MM.1S (cell line): ENCODE data around the gene MED16.
A peak's percentile ranks its signal among the peaks of the same experiment; 100 is the strongest.

Experiments
- DNase-seq: peaks from one replicate; pipeline ENCODE4 v3.0.0-alpha.2; 2015
- H2AFZ ChIP-seq: fragments of 300-600 bp; sonication (generic); 2 replicates; pipeline ENCODE4 v1.6.0; 2016; ENCODE audit warnings: antibody characterized with exemption, low read length
- H3F3A ChIP-seq: fragments of 300-600 bp; sonication (generic); 2 replicates; pipeline ENCODE4 v1.6.1; 2016; ENCODE audit warnings: mild to moderate bottlenecking, antibody characterized with exemption, low read length, moderate library complexity, mixed read lengths; ENCODE audit not compliant: insufficient read depth
- H3K27ac ChIP-seq: fragments of 300-600 bp; sonication (generic); 2 replicates; pipeline ENCODE4 v1.5.1; 2016; ENCODE audit warnings: mild to moderate bottlenecking, low read length
- H3K27me3 ChIP-seq: fragments of 300-600 bp; sonication (generic); replicated peaks from 2 replicates; pipeline ENCODE4 v1.6.0; 2016; ENCODE audit warnings: low read length; ENCODE audit not compliant: insufficient read depth
- H3K36me3 ChIP-seq: fragments of 300-600 bp; sonication (generic); replicated peaks from 2 replicates; pipeline ENCODE4 v1.6.1; 2016; ENCODE audit warnings: mild to moderate bottlenecking, low read length, mixed read lengths; ENCODE audit not compliant: insufficient read depth
- H3K4me1 ChIP-seq: fragments of 300-600 bp; sonication (generic); 2 replicates; pipeline ENCODE4 v1.6.1; 2016; ENCODE audit warnings: low read length, mixed read lengths
- H3K4me2 ChIP-seq: fragments of 300-600 bp; sonication (generic); 2 replicates; pipeline ENCODE4 v1.6.0; 2016; ENCODE audit warnings: low read depth, low read length
- H3K4me3 ChIP-seq: fragments of 300-600 bp; sonication (generic); 2 replicates; pipeline ENCODE4 v1.5.1; 2016; ENCODE audit warnings: low read length, mixed read lengths
- H3K79me2 ChIP-seq: fragments of 300-600 bp; sonication (generic); 2 replicates; pipeline ENCODE4 v1.6.1; 2016; ENCODE audit warnings: mixed run types, low read length, mixed read lengths
- H3K9ac ChIP-seq: fragments of 300-600 bp; sonication (generic); 2 replicates; pipeline ENCODE4 v1.6.1; 2016; ENCODE audit warnings: low read length, mixed read lengths
- H3K9me2 ChIP-seq: fragments of 300-600 bp; sonication (generic); replicated peaks from 2 replicates; pipeline ENCODE4 v1.6.1; 2016; ENCODE audit warnings: mild to moderate bottlenecking, low read length, mixed read lengths; ENCODE audit not compliant: insufficient read depth
- H3K9me3 ChIP-seq: fragments of 300-600 bp; sonication (generic); replicated peaks from 2 replicates; pipeline ENCODE4 v1.6.1; 2016; ENCODE audit warnings: mild to moderate bottlenecking, low read length, mixed read lengths; ENCODE audit not compliant: insufficient read depth
- H4K20me1 ChIP-seq: fragments of 300-600 bp; sonication (generic); 2 replicates; pipeline ENCODE4 v1.6.1; 2016; ENCODE audit warnings: mild to moderate bottlenecking, low read length, moderate library complexity, mixed read lengths; ENCODE audit not compliant: insufficient read depth
- CTCF ChIP-seq: fragments of 300-600 bp; sonication (generic); IDR thresholded peaks from 2 replicates; pipeline ENCODE4 v1.5.1; 2016; ENCODE audit warnings: antibody characterized with exemption, low read length, mixed read lengths
- EZH2 ChIP-seq: fragments of 300-600 bp; sonication (generic); optimal IDR thresholded peaks from 2 replicates; pipeline ENCODE3; 2017; ENCODE audit warnings: low read depth, mild to moderate bottlenecking, antibody characterized with exemption, low read length, mixed read lengths
- EZH2phosphoT487 ChIP-seq: fragments of 300-600 bp; sonication (generic); IDR thresholded peaks from 2 replicates; pipeline ENCODE4 v1.6.1; 2018; ENCODE audit warnings: antibody characterized with exemption, low read length

MED16 gene

GRCh38 chr19:873084-873483, 19.9 kb downstream of the MED16 start:
- no peaks in the 10 kb centered on the region for H3K9me3 ChIP-seq
- H2AFZ ChIP-seq, result no peak overlapping the region
- no peak overlapping the region for H3K27ac ChIP-seq
- no peak for TF ChIP-seq CTCF
- TF ChIP-seq EZH2, result no peak
- TF ChIP-seq EZH2phosphoT487, result no peak
- H3K4me1 ChIP-seq, result 0 out of 2 replicates have a peak, but pooled peaks cover 7% of the 10 kb centered on the region
- peak; percentile 48 for DNase-seq
- H3K79me2 ChIP-seq, result no peaks in the 10 kb centered on the region
- H4K20me1 ChIP-seq, result no peaks in the 10 kb centered on the region
- H3K36me3 ChIP-seq, result no peaks in the 10 kb centered on the region
- no peak overlapping the region for H3K9ac ChIP-seq
- H3F3A ChIP-seq, result peaks cover 8% of the 10 kb centered on the region; the same call in 1 of the 2 replicates
- H3K4me3 ChIP-seq, result no peak overlapping the region
- no peaks in the 10 kb centered on the region for H3K9me2 ChIP-seq
- no peaks in the 10 kb centered on the region for H3K27me3 ChIP-seq
- H3K4me2 ChIP-seq, result no peak overlapping the region

GRCh38 chr19:872266-872951, 20.6 kb downstream of the MED16 start:
- Histone ChIP-seq H3K4me2 (peak overlapping the region; percentile 53), H3K4me3 (no peak overlapping the region), H3K9me3 (no peaks in the 10 kb centered on the region), H3K9me2 (no peaks in the 10 kb centered on the region), H3F3A (peaks cover 8% of the 10 kb centered on the region; the same call in 1 of the 2 replicates), H3K4me1 (0 out of 2 replicates have a peak, but pooled peaks cover 7% of the 10 kb centered on the region), H4K20me1 (no peaks in the 10 kb centered on the region), H3K36me3 (no peaks in the 10 kb centered on the region), H3K27me3 (no peaks in the 10 kb centered on the region), H3K79me2 (no peaks in the 10 kb centered on the region), H3K9ac (no peak overlapping the region), H3K27ac (no peak overlapping the region), H2AFZ (no peak overlapping the region)
- TF ChIP-seq EZH2phosphoT487, result no peak
- TF ChIP-seq CTCF, result no peak
- no peak for TF ChIP-seq EZH2
- DNase-seq, result peak; percentile 81

- Histone ChIP-seq H4K20me1 (no peaks in the 10 kb centered on the region), H3K4me1 (0 out of 2 replicates have a peak, but pooled peaks cover 7% of the 10 kb centered on the region), H3K4me3 (no peak overlapping the region), H3K9ac (no peak overlapping the region), H3F3A (peaks cover 8% of the 10 kb centered on the region; the same call in 1 of the 2 replicates), H3K4me2 (peak overlapping the region; percentile 53; the same call in 1 of the 2 replicates), H2AFZ (no peak overlapping the region), H3K36me3 (no peaks in the 10 kb centered on the region), H3K9me3 (no peaks in the 10 kb centered on the region), H3K27ac (no peak overlapping the region), H3K27me3 (no peaks in the 10 kb centered on the region), H3K9me2 (no peaks in the 10 kb centered on the region), H3K79me2 (no peaks in the 10 kb centered on the region)
- TF ChIP-seq EZH2phosphoT487 (no peak), CTCF (no peak), EZH2 (no peak)
- DNase-seq, result no peak
Observed at GRCh38 chr19:871446-872265, 21.3 kb downstream of the MED16 start.
